K562 (cell line): Measurements from ENCODE around the gene OARD1. TPM values are rescaled to one million over a fixed set of nuclear protein-coding genes. Genes with fewer than 3 reads are reported as not detected.

ENCODE experiments used
- ATAC-seq: fragments of 200-7000 bp; cut with Tn5 transposase; 3 replicates; pipeline ENCODE4 v1.9.1; 2020; ENCODE audit warnings: moderate library complexity
- BruUV-seq: library from RNA; stranded (reverse); fragments of 400-500 nt; replicated peaks from 2 replicates; lab custom pipeline; 2021; lab: Mats Ljungman, UMichigan
- CTCF ChIA-PET: fragments of 300-600 bp; formaldehyde crosslinking; extraction: SDS; loops from one replicate; lab custom pipeline; 2021; ENCODE audit warnings: low intra/inter-chr PET ratio; lab: Yijun Ruan, JAX
- POLR2A ChIA-PET: fragments of 300-600, 350-650 bp; sonication (Branson Sonifier 250); formaldehyde crosslinking; extraction: SDS; loops from one replicate; lab custom pipeline; 2021; ENCODE audit warnings: antibody characterized with exemption, inconsistent platforms; lab: Yijun Ruan, JAX
- DNase-seq, 4 experiments: peaks; one replicate each; pipeline versions ENCODE4 v3.0.0 to v3.0.0-alpha.2; 2011 to 2018; ENCODE audit warnings: low spot score in 3 of 4, mixed read lengths in 3 of 4; ENCODE audit errors: extremely low read depth in 1 of 4
- FAIRE-seq: peaks from 2 replicates; lab custom pipeline; 2011; peaks lifted over from hg19 to GRCh38; lab: Jason Lieb, UNC
- H2AFZ ChIP-seq: 2 replicates; pipeline ENCODE4 v1.6.0; 2011; ENCODE audit warnings: low read depth, low read length, control low read depth, inconsistent platforms
- H3K27ac ChIP-seq: fragments of 200-600 bp; 3 replicates; pipeline ENCODE4 v1.8.0; 2011; ENCODE audit warnings: low read depth, mild to moderate bottlenecking, control low read depth, inconsistent platforms, low read length, moderate library complexity, mixed read lengths; ENCODE audit errors: extremely low read depth
- H3K27me3 ChIP-seq, 2 experiments: fragments of 300-600 bp in 1 of 2; 2 replicates in 1 of 2; 3 replicates in 1 of 2; pipeline versions ENCODE4 v1.6.0 to v1.8.0; 2011; ENCODE audit warnings: inconsistent platforms in 2 of 2, low read length in 2 of 2, mild to moderate bottlenecking in 1 of 2, mixed read lengths in 1 of 2, moderate library complexity in 1 of 2; ENCODE audit not compliant: control insufficient read depth in 2 of 2, insufficient read depth in 2 of 2
- H3K36me3 ChIP-seq: fragments of 300-600 bp; 3 replicates; pipeline ENCODE4 v1.8.0; 2011; ENCODE audit warnings: mild to moderate bottlenecking, low read length, inconsistent platforms; ENCODE audit not compliant: control insufficient read depth, insufficient read depth
- H3K4me1 ChIP-seq, 2 experiments: fragments of 200-600 bp in 1 of 2; replicated peaks in 1 of 2; 2 replicates in 1 of 2; 3 replicates in 1 of 2; pipeline versions ENCODE4 v1.5.1 to v1.8.0; 2011; ENCODE audit warnings: inconsistent platforms in 2 of 2, low read length in 2 of 2, mild to moderate bottlenecking in 1 of 2, mixed read lengths in 1 of 2, moderate library complexity in 1 of 2; ENCODE audit not compliant: control insufficient read depth in 2 of 2, insufficient read depth in 2 of 2
- H3K4me2 ChIP-seq: 2 replicates; pipeline ENCODE4 v1.6.1; 2011; ENCODE audit warnings: low read length, control low read depth, inconsistent platforms, mixed read lengths; ENCODE audit not compliant: insufficient read depth
- H3K4me3 ChIP-seq: fragments of 200-600 bp; sonication (generic), shearing (Covaris generic); 2 replicates; pipeline ENCODE4 v1.5.1; 2016; ENCODE audit warnings: control low read depth, inconsistent platforms
- H3K79me2 ChIP-seq: fragments of 200-600 bp; 3 replicates; pipeline ENCODE4 v1.8.0; 2011; ENCODE audit warnings: low read length, inconsistent platforms; ENCODE audit not compliant: control insufficient read depth, insufficient read depth
- H3K9ac ChIP-seq, 2 experiments: 2 replicates each; pipeline versions ENCODE4 v1.6.0 to v1.6.1; 2011; ENCODE audit warnings: low read depth in 2 of 2, low read length in 2 of 2, control low read depth in 1 of 2, inconsistent platforms in 1 of 2, mild to moderate bottlenecking in 1 of 2, mixed read lengths in 1 of 2; ENCODE audit not compliant: insufficient read depth in 1 of 2
- H3K9me1 ChIP-seq: one replicate; pipeline ENCODE4 v1.6.0; 2011; ENCODE audit warnings: inconsistent platforms, mild to moderate bottlenecking, low read length, moderate library complexity; ENCODE audit not compliant: control insufficient read depth, insufficient read depth
- H3K9me3 ChIP-seq: replicated peaks from 2 replicates; pipeline ENCODE4 v1.5.1; 2011; ENCODE audit warnings: low read depth, low read length, inconsistent platforms; ENCODE audit not compliant: control insufficient read depth, insufficient read depth
- H4K20me1 ChIP-seq: replicated peaks from 2 replicates; pipeline ENCODE4 v1.6.1; 2011; ENCODE audit warnings: low read length, inconsistent platforms, mixed read lengths; ENCODE audit not compliant: control insufficient read depth, insufficient read depth
- BRD4 ChIP-seq: fragments of 200-600 bp; sonication (generic); IDR thresholded peaks from 2 replicates; pipeline ENCODE4 v1.6.1; 2017; ENCODE audit warnings: inconsistent platforms
- FOSL1 ChIP-seq: fragments of 200-800 bp; sonication (Bioruptor generic); conservative IDR thresholded peaks from 2 replicates; pipeline ENCODE4 v1.6.1; 2016; ENCODE audit warnings: missing genetic modification characterization, missing compliant biosample characterization
- KLF16 ChIP-seq: IDR thresholded peaks from 2 replicates; pipeline ENCODE4 v1.6.1; 2016; ENCODE audit warnings: antibody characterized with exemption
- PHF21A ChIP-seq: fragments of 450-650 bp; IDR thresholded peaks from 2 replicates; pipeline ENCODE4 v1.6.1; 2017; ENCODE audit warnings: low read depth, borderline replicate concordance
- RAD21 ChIP-seq, 2 experiments: fragments of 250-450 bp in 1 of 2; fragments of 450-650 bp in 1 of 2; sonication (Bioruptor Pico) in 1 of 2; formaldehyde crosslinking in 1 of 2; IDR thresholded peaks in 1 of 2; conservative IDR thresholded peaks in 1 of 2; 2 replicates each; pipeline versions ENCODE4 v1.4.0 to v1.8.0; 2020 to 2022; ENCODE audit warnings: mild to moderate bottlenecking in 2 of 2, moderate library complexity in 1 of 2
- SMC3 ChIP-seq: conservative IDR thresholded peaks from 2 replicates; pipeline ENCODE4 v1.6.1; 2011; ENCODE audit warnings: low read depth, low read length, improper control_type of control experiment; ENCODE audit not compliant: insufficient read depth
- ZNF134 ChIP-seq: fragments of 250-450 bp; sonication (Bioruptor Pico); conservative IDR thresholded peaks from 2 replicates; pipeline ENCODE4 v1.4.0; 2020
- ZNF764 ChIP-seq: fragments of 250-450 bp; sonication (Bioruptor Pico); IDR thresholded peaks from 2 replicates; pipeline ENCODE4 v1.4.0; 2020; ENCODE audit warnings: low read depth, mild to moderate bottlenecking, moderate library complexity
- WGBS: fragments of 100-300 bp; shearing (Covaris generic); methylation state at CpG from one replicate; pipeline ENCODE4 v1.1.6; 2016; ENCODE audit warnings: low coverage, mixed read lengths; ENCODE audit not compliant: insufficient coverage; ENCODE audit errors: missing lambda C conversion rate; 5-methylcytosine and 5-hydroxymethylcytosine counted together
- in situ Hi-C: fragments of 300-500 bp; cut with MboI; formaldehyde crosslinking; loops from 4 replicates; pipeline ENCODE4 v1.15.0; 2018; ENCODE audit warnings: inconsistent platforms, mixed read lengths
- intact Hi-C: fragments of 100-400 bp; cut with micrococcal nuclease; formaldehyde crosslinking; loops from 2 replicates; pipeline ENCODE4 v1.14.2; 2022
- polyA plus RNA-seq, 8 experiments: library from polyadenylated mRNA; depleted of rRNA in 4 of 8; stranded (reverse) in 5 of 8; unstranded in 3 of 8; fragments of >200 nt; fragmentation: Nextera tagmentation in 2 of 8; fragmentation: Illumina TruSeq in 1 of 8; extraction: Ambion mirVana in 2 of 8; extraction: Trizol in 1 of 8; gene quantifications; 2 replicates each; pipeline versions ENCODE4 v1.2.1 to v1.2.3, GENCODE V29; 2011 to 2014; ENCODE audit warnings: inconsistent platforms in 1 of 8, missing spikeins in 1 of 8
- total RNA-seq, 7 experiments: library from RNA; depleted of rRNA in 6 of 7; stranded (reverse); fragments of >200 nt in 6 of 7; fragmentation: Illumina TruSeq in 2 of 7; extraction: Trizol in 2 of 7; gene quantifications; 2 replicates each; pipeline versions ENCODE4 v1.2.1 to v1.2.3, GENCODE V29; 2011 to 2021; ENCODE audit warnings: low replicate concordance in 1 of 7
- TF ChIP-seq, protein P1 (sequence below): fragments of 450-650 bp; formaldehyde crosslinking; IDR thresholded peaks from 2 replicates; pipeline ENCODE4 v1.4.0; 2020; ENCODE audit warnings: mild to moderate bottlenecking, moderate library complexity
- TF ChIP-seq, protein P2 (sequence below), 3 experiments: IDR thresholded peaks in 2 of 3; conservative IDR thresholded peaks in 1 of 3; 2 replicates each; pipeline ENCODE4 v1.5.1; 2011 to 2012; ENCODE audit warnings: low read length in 3 of 3, mild to moderate bottlenecking in 3 of 3, control low read depth in 2 of 3, improper control_type of control experiment in 1 of 3, inconsistent platforms in 1 of 3, low read depth in 1 of 3, mixed read lengths in 1 of 3, moderate library complexity in 1 of 3; ENCODE audit not compliant: insufficient read depth in 2 of 3

The OARD1 gene
- total and polyA plus RNA-seq, 9 of the 15 experiments (the other 6 are each of a cell fraction or from before 2014, with no cell fraction given) = 43.4 to 88.3 (median 61.1) TPM

DNA sequence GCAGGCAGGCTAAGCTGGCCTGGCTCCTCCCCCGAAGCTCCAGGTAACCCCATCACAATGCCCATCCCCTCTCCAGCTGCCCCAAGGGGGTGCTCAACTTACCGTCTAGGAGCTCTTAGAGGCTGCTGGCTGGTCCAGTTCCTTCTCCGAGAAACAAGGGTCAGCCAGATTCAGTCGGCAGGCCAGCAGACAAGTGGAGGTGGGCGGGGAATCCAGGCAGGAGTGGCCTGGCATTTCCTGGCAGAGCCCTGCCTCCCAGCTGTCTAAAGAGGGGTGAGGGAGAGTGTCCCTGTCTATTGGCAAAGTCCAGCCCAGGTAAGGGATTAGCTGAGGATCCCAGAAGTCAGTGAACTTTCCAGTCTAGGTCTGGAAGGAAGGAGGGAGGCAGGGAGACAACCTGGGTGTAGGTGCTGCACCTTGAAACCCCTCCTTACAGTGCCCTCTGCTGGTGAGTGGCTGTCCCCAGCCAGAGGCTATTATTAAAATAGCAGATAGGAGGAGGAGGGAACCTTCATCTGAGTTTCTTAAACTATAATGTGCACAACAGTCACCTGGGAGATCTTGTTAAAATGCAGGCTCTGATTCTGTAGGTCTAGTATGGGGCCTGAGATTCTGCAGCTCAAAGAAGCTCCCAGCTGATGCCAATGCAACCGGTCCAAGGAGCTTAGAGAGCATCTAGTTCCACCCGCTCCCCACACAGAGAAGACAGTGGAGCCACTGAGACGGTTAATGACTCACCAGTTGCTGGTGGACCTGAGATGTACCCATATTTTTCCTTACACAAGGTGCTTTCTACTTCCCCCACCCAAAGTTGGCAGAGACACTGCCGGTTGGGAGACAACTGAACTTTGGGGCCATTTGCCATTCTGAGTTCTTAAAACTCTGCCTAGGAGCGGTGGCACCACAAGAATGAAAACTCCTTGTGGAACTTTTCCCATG lies 32.8 kb downstream of the OARD1 start, which contains the start of gene UNC5CL:
Gene UNC5CL, minus strand, starts transcription at position 162 of the 939 bp plus-strand sequence. CDS start 4,147 bp downstream, outside the sequence.
- TF ChIP-seq, protein P1, sequence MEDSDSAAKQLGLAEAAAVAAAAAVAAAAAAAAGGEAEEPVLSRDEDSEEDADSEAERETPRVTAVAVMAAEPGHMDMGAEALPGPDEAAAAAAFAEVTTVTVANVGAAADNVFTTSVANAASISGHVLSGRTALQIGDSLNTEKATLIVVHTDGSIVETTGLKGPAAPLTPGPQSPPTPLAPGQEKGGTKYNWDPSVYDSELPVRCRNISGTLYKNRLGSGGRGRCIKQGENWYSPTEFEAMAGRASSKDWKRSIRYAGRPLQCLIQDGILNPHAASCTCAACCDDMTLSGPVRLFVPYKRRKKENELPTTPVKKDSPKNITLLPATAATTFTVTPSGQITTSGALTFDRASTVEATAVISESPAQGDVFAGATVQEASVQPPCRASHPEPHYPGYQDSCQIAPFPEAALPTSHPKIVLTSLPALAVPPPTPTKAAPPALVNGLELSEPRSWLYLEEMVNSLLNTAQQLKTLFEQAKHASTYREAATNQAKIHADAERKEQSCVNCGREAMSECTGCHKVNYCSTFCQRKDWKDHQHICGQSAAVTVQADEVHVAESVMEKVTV (CRISPR knock-in tag) = 0 out of 2 replicates have a peak, but pooled peaks have one; percentile 32
- TF ChIP-seq BRD4 (no peak), SMC3 (peak; percentile 63; the same call in 1 of the 2 replicates), ZNF764 (peak; percentile 90), KLF16 (peak; percentile 62; the same call in 1 of the 2 replicates), PHF21A (no peak), RAD21 (CRISPR knock-in tag; conservative IDR thresholded peaks at IDR 0.05 in 1 of 2, IDR thresholded peaks at IDR 0.05 in 1 of 2) (peak; percentile 42 to 66), FOSL1 (tag) (0 out of 2 replicates have a peak, but pooled peaks have one; percentile 31), ZNF134 (CRISPR knock-in tag) (0 out of 2 replicates have a peak, but pooled peaks have one; percentile 37)
- TF ChIP-seq, protein P2, sequence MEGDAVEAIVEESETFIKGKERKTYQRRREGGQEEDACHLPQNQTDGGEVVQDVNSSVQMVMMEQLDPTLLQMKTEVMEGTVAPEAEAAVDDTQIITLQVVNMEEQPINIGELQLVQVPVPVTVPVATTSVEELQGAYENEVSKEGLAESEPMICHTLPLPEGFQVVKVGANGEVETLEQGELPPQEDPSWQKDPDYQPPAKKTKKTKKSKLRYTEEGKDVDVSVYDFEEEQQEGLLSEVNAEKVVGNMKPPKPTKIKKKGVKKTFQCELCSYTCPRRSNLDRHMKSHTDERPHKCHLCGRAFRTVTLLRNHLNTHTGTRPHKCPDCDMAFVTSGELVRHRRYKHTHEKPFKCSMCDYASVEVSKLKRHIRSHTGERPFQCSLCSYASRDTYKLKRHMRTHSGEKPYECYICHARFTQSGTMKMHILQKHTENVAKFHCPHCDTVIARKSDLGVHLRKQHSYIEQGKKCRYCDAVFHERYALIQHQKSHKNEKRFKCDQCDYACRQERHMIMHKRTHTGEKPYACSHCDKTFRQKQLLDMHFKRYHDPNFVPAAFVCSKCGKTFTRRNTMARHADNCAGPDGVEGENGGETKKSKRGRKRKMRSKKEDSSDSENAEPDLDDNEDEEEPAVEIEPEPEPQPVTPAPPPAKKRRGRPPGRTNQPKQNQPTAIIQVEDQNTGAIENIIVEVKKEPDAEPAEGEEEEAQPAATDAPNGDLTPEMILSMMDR (IDR thresholded peaks at IDR 0.05 in 2 of 3, conservative IDR thresholded peaks at IDR 0.05 in 1 of 3; ENCODE audit: insufficient read depth in 2 of 3, low read depth in 1 of 3, low read length in 3 of 3) = peak; percentile 85 to 96 (median 91)
- Histone ChIP-seq H3K9me1 (peaks cover 3% of the 10 kb centered on the region), H3K79me2 (no peaks in the 10 kb centered on the region), H4K20me1 (peaks cover 7% of the 10 kb centered on the region; the same call in 1 of the 2 replicates), H3K4me3 (no peak within 1 kb of the TSS), H3K27ac (no peak within 1 kb of the TSS), H3K9ac (no peak within 1 kb of the TSS), H2AFZ (no peak within 1 kb of the TSS), H3K4me1 (peaks cover 0 to 9% of the 10 kb centered on the region in 2 experiments; a peak in 3 of 5 replicates), H3K36me3 (no peaks in the 10 kb centered on the region), H3K27me3 (peaks cover 0 to 13% of the 10 kb centered on the region in 2 experiments; a peak in 1 of 5 replicates), H3K9me3 (no peaks in the 10 kb centered on the region), H3K4me2 (no peak within 1 kb of the TSS)
- BruUV-seq = no TSS peak
- WGBS = 42% methylated on average over 10 of the region's 10 CpGs
- DNase-seq (peak; percentile 70 to 82 (median 80)), FAIRE-seq (peak; percentile 90), ATAC-seq (peak; percentile 87)
- in situ Hi-C loops (loop anchor here (25.0 kb wide), 1 partner anchor 1677 kb away; no protein-coding TSS in a partner anchor), intact Hi-C loops (no loop called here)
- CTCF ChIA-PET = interaction anchor here (0.7 to 1.5 kb wide), 3 partner anchors 11 to 1174 kb away, joined by 3 to 4 read pairs (median 3); no protein-coding TSS in a partner anchor
- POLR2A ChIA-PET = interaction anchor here (0.6 to 1.5 kb wide), 4 partner anchors 16 to 1781 kb away, joined by 3 to 4 read pairs (median 3); no protein-coding TSS in a partner anchor
